GM18861 (cell line): Measurements from ENCODE around the gene CFAP20DC.
"Not testable (repeated sequence)": the region's sequence is repeated elsewhere in the genome, so short reads cannot be mapped to it uniquely, and the experiment has no call there.

Experiments
- ATAC-seq: cut with Tn5 transposase; IDR thresholded peaks from one replicate; pipeline ENCODE4 v1.9.1; 2021; ENCODE audit not compliant: unreplicated experiment

CFAP20DC gene

DNA sequence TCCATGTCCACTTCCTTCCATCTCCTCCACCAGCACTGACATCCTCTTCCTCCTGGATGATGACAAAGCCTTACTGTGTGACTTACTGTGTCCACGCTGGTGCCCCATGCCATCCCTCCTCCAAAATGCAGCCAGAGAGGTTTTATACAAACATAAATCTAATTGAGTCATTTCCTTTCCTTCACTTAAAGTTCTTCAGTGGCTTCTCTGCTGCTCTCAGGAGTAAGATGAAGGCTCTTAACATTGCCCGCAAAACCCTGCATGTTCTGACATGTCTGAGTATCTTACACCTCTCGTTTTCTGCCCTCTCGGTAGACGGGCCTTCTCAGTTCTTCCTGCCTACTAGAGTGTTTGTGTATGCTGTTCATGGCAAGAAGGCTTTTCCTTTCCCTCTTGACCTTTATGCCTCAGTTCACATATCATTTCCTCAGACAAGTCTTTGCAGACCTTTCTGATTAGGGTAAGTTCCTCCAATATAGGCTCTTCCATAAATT is 175.5 kb downstream of the CFAP20DC start:
- peak; percentile 69 for ATAC-seq

DNA sequence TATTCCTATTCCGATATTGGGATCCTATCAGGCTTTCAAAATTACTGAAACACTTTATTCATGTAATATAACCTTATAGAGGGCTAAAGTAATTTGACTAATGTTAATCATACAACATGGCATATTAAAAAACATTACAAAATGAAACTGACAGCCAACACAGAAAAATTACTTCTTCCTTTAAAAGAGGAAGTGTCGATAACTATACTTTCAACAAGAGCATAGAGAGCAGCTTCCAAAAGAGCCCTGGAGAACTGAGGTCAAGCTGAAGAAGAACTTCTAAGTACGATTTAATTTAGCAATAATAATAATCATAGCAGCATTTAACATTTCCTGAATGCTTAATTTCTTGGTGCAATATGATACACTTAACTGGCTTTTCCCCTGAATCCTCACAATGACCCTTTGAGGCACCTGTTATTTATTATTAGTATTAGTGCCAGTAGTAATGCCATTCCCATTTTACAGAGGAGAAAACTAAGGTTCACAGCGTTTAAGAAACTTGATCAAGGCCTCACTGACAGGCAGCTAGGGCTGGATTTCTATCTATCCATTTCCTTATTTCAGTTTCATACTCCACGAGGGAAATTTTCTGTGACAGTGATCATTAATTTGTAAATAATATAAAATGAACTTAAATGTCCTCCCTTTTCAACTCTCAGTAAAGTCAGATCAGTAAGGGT is 181.6 kb downstream of the CFAP20DC start:
- no peak for ATAC-seq

DNA sequence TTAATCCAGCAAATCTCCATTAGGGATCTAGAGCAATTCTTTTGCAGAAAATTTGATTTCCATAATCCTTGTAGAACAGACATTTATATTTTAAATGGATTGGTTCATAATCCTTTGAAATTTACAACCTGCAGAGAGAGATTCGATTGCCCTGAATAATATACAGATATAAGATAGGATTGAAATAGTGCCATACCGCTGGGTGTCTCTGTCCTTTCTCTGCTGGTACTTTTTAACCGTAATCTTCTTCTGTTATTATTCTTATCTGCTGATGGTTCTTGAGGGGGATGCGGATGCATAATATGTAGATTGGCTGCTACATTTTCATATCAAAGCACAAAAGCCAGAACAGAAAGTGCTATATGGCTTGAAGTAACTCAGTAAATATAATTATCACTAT is 182.2 kb downstream of the CFAP20DC start:
- ATAC-seq, result no peak

DNA sequence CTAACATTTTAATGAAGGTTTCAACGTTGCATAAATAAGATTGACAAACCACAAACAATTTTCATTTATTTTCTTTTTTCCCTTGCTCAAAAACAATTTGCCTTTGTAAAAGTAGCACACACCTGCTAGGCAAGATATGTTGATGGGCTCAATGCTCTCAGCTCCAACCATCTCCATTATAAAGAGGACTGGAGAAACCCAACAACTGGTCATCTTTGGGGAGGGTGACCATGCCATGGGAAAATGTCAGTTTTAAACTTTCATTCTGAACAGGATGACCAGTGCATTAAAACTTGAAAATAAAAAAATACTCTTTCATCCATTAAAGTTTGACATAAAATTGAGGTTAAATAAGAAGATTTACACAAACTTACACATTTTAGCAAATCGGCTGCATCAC is 183.7 kb downstream of the CFAP20DC start:
- ATAC-seq, result no peak

DNA sequence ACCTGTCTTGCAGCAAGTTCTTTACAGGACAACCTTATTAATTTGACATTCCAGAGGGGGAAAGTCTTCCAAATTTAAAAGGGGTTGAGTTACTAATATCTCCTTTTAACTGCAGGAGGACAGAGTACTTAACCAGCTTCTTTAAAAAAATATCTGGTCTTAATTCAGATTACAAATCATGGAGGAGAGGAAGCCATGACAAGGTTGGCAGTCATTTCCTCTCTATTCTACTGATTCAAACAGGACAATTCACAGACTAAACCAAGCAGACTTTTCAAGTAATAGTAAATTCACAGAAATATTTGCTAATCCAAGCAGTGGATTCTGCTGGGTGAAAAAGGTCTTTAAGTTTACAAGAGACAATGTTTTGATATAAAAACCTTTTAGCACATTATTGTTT is 185.3 kb downstream of the CFAP20DC start:
- no peak for ATAC-seq

DNA sequence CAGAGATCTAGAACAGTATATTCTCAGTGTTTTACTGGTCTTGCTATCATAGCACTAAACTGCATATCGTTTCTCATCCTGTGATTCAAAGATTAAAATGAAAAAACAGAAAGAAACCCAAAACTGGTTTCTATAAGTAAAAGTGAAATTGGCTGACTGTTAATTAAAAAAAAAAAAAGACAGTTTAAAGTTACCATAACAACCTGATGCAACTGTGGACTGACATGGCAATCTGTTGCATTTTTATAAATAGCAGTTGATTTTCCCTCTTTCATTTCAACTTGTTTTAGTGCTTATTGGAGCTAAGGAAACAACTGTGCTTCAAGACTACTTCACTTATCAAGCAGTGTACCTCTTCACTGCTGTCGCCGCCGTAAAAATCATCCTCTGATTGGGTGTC is 186.6 kb downstream of the CFAP20DC start:
- no peak for ATAC-seq

DNA sequence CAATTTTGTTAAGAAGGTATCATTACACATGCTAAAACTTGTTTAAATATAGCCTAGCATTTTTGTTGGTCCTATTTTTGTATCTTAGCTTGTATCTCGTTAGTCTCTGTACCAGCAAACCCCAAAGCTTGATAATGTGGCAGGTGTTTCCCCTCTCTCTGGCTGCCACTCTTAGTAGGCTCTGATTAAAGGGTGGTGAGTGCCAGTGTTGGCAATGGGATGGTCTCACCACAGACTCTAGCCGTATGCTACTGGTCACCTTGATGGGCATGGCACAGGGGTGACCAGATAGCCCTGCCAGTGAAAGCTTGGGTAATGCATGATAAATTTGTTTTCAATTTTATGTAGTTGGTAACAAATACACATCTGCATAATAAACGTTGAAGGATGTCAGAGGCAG is 188.3 kb downstream of the CFAP20DC start:
- no peak for ATAC-seq

DNA sequence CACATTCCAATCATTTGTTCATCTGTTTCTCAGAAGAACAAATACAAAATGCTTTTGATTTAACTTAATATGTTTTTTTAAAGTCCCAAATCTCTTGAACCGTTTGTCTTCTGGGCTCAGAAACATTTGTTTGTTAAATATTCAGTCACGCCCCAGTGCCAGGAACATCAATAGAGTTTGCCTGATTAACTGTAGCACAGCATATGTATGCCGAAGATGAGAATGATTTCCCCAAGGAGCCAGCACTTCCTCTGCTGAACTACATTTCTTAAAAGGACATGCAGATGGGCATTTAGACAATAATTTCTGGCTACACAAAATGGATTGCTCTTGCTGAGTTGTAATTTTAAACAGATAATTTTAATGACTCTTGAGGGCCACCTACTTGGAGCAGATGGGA is 191.7 kb downstream of the CFAP20DC start:
- ATAC-seq, result no peak

DNA sequence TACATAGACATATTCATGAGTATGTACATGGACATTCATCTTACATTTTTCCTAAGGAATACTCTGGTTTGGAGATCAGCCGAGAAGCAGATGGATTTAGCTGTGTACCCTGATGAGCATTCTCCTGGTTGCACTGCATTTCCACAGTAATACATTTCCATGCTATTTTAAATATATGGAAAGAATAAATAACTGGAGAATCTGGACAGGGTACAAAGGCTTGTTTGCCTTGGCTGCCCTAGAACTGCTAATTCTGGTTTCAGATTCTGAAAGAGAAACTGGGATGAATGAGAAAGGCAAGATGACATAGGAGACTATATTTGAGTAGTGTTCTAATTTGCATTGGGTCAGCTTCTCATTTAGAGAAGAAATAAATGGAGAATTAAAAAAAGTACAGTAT is 192.4 kb downstream of the CFAP20DC start:
- ATAC-seq, result no peak

DNA sequence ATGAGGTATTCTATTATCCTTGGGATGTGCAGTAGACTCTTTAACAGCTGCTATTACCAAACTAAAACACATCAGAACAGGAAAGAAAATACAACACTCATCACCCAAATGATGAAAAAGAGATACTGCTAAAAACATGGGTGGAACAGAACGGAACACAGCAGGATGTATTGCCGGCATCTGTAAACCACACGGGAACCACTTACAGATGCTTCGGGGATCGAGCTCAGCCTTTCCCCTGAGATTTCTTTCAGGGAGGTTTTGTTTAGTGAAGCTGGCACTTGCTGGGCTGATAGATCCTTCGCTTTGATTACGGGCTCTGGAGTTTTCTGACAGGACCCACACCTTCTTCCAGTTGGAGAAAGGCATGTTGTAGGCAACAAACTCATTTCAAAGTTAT is 201.0 kb downstream of the CFAP20DC start:
- ATAC-seq, result no peak

DNA sequence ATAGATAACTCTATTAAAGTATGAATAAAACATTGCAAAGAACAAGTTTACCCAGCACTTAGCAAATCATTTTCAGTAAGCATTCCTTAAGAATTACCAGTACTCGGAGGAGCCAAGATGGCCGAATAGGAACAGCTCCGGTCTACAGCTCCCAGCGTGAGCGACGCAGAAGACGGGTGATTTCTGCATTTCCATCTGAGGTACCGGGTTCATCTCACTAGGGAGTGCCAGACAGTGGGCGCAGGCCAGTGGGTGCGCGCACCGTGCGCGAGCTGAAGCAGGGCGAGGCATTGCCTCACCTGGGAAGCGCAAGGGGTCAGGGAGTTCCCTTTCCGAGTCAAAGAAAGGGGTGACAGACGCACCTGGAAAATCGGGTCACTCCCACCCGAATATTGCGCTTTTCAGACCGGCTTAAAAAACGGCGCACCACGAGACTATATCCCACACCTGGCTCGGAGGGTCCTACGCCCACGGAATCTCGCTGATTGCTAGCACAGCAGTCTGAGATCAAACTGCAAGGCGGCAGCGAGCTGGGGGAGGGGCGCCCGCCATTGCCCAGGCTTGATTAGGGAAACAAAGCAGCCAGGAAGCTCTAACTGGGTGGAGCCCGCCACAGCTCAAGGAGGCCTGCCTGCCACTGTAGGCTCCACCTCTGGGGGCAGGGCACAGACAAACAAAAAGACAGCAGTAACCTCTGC is 207.6 kb downstream of the CFAP20DC start:
- ATAC-seq, result not testable (repeated sequence)

DNA sequence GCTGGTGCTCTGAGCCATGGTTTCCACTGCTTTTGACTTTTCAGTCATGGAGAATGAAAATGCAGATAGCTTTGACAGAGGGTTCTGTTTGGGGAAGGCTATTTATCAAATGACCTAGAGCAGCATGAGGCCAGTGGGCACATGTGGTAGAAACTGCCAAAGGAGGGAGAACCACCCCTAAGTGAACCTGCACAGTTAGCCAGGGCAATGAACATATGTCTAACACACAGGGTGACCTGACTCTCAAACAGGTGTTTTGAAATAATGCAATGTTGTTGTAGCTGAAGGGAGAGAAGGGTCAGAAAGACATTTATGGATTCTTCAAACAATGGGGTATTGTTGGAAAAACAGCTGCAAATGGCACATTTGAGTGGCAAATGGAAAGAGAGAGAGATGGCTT is 208.9 kb downstream of the CFAP20DC start:
- no peak for ATAC-seq

DNA sequence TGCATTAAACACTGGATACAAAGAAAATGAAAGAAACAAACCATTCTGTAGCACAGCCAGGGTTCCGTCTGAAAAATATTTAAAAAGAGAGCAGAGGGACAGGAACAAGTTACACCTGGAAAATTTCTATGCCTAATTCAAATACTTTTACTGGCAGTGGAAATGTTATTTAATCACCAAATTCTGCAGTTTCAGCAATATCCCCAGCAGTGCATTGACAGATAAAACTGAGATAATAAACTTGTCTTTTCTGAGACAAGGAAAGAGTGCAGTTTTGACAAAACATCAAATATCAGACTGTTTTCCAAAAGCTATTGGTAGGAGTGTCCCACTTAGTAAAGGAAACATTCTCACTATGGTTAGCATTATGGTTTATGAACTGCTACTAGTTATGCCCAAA is 209.9 kb downstream of the CFAP20DC start:
- no peak for ATAC-seq

DNA sequence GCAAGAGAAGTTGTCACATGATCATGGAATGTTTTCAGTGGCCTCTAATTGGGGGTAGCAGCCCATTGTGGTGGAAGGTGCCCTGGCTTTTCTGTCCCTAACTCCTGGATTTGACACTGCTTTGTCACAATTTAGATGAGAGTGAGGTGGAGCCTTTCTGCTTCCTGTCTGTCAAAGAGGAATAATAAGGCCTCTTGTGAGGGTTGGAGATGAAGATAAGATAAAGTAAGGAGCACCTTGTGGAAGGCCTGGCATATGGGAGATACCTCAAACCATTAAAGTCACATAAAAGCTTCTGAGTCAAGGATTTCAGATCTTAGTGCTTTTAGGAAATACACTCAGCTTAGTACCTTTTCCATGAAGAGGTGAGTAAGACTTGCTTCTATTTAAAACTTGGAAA is 210.6 kb downstream of the CFAP20DC start:
- no peak for ATAC-seq

DNA sequence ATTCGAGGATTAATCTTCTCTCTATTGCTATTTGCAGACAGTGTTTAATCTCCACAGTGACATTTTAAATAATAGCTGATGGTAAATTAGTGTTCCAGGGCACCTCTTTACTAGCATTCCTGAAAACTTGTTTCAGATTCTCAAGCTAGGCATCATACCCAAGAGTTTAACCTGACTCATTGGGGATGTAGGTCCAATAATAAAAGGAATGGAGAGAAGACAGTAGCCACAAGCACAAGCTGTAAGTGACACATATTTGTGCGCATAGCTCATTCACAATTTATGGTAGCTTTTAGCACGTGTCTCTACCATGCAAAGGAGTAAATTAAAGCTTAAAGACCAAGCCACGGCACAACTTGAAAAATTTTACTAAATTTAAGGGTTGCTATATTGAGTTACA is 212.0 kb downstream of the CFAP20DC start:
- ATAC-seq, result no peak

DNA sequence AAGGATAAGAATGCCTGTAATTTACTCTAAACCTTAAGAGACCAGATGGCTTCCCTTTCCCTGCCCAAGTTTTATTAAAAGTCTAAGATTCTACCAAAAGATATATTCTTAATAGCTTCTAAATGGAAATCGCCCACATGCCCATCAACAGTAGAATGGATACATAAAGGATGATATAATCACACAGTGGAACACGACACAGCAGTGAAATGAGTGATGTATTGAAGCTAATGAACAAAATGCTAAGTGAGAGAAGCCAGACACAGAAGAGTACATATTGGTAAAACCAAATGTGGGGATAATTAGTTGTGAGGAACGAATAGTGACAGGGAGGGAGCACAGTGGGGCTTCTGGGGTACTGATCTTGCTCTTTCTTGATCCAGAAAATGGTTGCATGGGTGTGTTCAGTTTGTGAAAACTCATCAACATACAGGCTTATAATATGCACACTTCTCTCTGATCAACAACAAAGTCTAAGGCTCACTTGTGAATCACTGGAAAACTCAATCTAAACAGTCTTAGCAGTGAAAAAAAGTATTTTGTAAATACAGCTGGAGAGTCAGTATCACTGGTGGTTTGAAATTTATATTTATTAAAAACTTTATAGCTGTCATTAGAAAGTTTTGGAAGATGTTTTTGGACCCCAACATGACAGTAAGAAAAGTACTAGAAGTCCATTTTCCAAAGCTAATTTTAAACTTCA is 212.5 kb downstream of the CFAP20DC start:
- no peak for ATAC-seq

DNA sequence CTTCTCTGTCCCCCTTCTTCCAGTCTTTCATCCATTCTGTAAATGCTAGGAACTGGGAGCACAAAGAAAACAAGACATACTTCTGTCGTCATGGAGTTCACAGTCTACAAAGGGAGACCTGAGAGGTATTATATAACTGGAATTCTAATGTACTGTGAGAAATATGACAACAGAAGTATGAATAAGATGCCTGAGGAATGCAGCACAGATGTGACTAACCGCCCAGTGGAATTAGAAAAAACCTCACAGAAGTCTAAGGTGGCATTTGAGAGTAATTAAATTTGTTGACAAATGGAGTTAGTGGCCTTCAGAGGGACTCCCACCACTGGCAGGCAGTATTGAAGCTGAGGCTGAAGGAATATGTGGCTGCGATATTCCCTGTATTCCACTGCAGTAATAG is 214.7 kb downstream of the CFAP20DC start:
- ATAC-seq, result no peak

DNA sequence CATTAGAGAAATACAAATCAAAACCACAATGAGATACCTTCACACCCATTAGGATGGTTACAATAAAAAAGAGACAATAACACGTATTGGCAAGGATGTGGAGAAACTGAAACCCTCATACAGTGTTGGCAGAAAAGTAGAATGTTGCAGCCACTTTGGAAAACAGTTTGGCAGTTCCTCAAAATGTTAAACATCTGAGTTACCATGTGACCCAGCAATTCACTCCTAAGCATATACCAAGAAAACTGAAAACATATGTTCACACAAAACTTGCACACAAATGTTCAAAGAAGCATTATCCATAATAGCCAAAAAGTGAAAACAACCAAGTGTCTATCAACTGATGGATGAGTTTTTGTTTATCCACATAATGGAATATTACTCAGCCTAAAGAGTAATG is 216.3 kb downstream of the CFAP20DC start:
- ATAC-seq, result no peak

DNA sequence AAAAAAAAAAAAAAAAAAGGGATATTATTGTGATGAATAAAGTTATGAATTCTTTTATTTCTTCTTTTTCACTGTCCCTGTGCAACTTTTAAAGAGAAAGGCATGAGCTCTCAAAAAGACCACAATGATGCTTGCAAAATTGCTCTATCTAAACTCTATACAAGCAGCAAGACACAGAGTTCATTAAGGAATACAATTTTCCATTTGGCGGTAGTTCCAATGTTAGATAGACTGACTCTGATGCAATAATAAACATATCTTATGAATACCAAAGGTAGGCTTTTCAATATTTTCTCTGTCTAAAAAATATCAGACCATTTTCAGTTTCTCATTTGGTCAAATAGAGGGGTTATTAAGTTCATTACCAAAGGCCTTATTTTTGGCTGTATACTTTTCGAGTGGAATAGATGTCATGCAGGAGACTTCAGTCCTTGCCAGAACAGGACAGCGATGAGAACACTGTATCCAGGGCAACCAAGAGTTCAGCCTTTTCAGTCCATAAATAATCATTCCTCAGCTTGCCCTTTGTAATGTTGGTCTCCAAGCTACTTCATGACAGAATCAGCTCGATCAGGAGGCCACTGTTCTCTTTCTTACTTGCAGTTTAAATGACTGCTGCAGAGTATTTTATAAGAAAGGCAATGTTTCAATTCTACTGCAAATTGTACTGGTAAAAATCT is 220.4 kb downstream of the CFAP20DC start:
- ATAC-seq, result no peak

DNA sequence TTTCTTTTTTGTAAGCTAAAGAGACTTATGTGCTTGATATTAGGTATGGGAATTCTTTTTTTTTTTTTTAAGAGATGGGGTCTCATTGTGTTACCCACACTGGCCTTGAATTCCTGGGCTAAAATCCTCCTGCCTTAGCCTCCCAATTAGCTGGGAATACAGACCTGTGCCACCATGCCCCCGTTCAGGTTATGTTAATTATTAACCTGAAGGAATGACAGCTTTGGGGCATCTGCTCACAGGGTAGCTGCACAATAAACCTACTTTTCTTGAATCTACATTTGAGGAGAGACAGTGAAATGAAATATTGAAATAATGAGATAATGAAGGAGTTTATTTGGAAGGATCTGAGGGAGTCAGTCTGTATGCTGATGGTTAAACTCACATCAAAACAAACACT is 225.0 kb downstream of the CFAP20DC start:
- no peak for ATAC-seq

DNA sequence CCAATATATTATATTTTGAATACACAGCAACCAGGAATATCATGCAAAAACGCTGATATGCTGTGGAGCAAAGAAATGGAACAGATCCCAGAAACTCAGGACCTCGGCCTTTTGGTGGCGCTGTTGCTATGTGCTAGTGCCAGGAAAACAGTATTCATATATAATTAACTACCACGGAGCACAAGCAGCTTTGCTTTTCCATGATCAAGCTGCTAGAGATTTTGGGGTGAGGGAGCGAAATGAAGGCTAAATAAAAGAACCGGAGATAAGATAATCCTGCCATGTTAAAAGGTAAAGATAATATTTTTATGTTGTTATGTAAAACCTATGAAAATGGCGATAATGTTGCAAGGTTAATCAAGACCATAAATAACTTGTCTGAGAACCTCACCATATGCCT is 225.5 kb downstream of the CFAP20DC start:
- no peak for ATAC-seq
